H1 (cell line): Measurements from ENCODE around the gene TDRD12.
"Not testable (repeated sequence)": the region's sequence is repeated elsewhere in the genome, so short reads cannot be mapped to it uniquely, and the experiment has no call there.

Experiments
- ASH2L ChIP-seq: fragments of 200-600, 300-600 bp; sonication (generic); IDR thresholded peaks from one replicate; pipeline ENCODE4 v1.7.1; 2017; ENCODE audit warnings: low read length
- CBX5 ChIP-seq: fragments of 300-800, 300-1000 bp; sonication (generic); IDR thresholded peaks from 2 replicates; pipeline ENCODE4 v1.7.1; 2016; ENCODE audit warnings: antibody characterized with exemption, low read length, low read depth
- CHD1 ChIP-seq: IDR thresholded peaks from 2 replicates; pipeline ENCODE4 v1.6.1; 2012; ENCODE audit warnings: low read depth, low read length, improper control_type of control experiment
- CTBP2 ChIP-seq: IDR thresholded peaks from 2 replicates; pipeline ENCODE4 v1.7.0; 2011; ENCODE audit warnings: borderline replicate concordance, mild to moderate bottlenecking, moderate library complexity, mixed read lengths, low read length; ENCODE audit not compliant: insufficient read depth, insufficient read length
- EZH2 ChIP-seq: fragments of 200-600 bp; sonication (generic); IDR thresholded peaks from 2 replicates; pipeline ENCODE4 v1.7.1; 2012; ENCODE audit warnings: low read depth, mild to moderate bottlenecking, moderate library complexity, low read length, inconsistent platforms; ENCODE audit not compliant: severe bottlenecking
- MAFK ChIP-seq: IDR thresholded peaks from 2 replicates; pipeline ENCODE4 v1.6.1; 2012; ENCODE audit warnings: low read depth, mild to moderate bottlenecking, improper control_type of control experiment, low read length
- POLR2A ChIP-seq, 2 experiments: IDR thresholded peaks; 1 replicate in 1 of 2; 2 replicates in 1 of 2; pipeline ENCODE4 v1.6.1; 2011; ENCODE audit warnings: low read depth in 2 of 2, low read length in 2 of 2, mild to moderate bottlenecking in 2 of 2; ENCODE audit errors: control extremely low read depth in 1 of 2
- POLR2AphosphoS5 ChIP-seq: IDR thresholded peaks from 2 replicates; pipeline ENCODE4 v1.6.1; 2011; ENCODE audit warnings: low read depth, low read length
- RAD21 ChIP-seq, 2 experiments: IDR thresholded peaks in 1 of 2; conservative IDR thresholded peaks in 1 of 2; 2 replicates each; pipeline ENCODE4 v1.6.1; 2011; ENCODE audit warnings: low read depth in 2 of 2, low read length in 2 of 2, improper control_type of control experiment in 1 of 2, inconsistent platforms in 1 of 2, mild to moderate bottlenecking in 1 of 2, moderate library complexity in 1 of 2
- SIN3A ChIP-seq, 2 experiments: IDR thresholded peaks in 1 of 2; conservative IDR thresholded peaks in 1 of 2; 2 replicates each; pipeline ENCODE4 v1.6.1; 2011 to 2012; ENCODE audit warnings: low read length in 2 of 2, improper control_type of control experiment in 1 of 2, low read depth in 1 of 2, mild to moderate bottlenecking in 1 of 2
- TEAD4 ChIP-seq: IDR thresholded peaks from 2 replicates; pipeline ENCODE4 v1.6.1; 2012; ENCODE audit warnings: low read depth, low read length, inconsistent platforms, mixed read lengths
- TF ChIP-seq, protein P1 (sequence below), 3 experiments: IDR thresholded peaks; 1 replicate in 2 of 3; 2 replicates in 1 of 3; pipeline versions ENCODE4 v1.5.1 to v1.6.1; 2011; ENCODE audit warnings: low read length in 3 of 3, mild to moderate bottlenecking in 3 of 3, inconsistent platforms in 2 of 3, low read depth in 1 of 3, moderate library complexity in 1 of 3; ENCODE audit not compliant: insufficient read depth in 1 of 3; ENCODE audit errors: control extremely low read depth in 1 of 3

DNA sequence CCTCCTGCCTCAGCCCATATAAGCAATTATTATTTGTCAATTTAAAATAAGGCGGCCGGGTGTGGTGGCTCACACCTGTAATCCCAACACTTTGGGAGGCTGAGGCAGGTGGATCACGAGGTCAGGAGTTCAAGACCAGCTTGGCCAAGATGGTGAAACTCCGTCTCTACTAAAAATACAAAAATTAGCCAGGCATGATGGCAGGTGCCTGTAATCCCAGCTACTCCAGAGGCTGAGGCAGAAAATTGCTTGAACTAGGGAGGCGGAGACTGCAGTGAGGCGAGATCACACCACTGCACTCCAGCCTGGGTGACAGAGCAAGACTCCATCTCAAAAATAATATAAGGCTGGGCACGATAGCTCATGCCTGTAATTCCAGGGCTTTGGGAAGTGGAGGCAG, 137.3 kb downstream of the TDRD12 start:
- TF ChIP-seq, protein P1, sequence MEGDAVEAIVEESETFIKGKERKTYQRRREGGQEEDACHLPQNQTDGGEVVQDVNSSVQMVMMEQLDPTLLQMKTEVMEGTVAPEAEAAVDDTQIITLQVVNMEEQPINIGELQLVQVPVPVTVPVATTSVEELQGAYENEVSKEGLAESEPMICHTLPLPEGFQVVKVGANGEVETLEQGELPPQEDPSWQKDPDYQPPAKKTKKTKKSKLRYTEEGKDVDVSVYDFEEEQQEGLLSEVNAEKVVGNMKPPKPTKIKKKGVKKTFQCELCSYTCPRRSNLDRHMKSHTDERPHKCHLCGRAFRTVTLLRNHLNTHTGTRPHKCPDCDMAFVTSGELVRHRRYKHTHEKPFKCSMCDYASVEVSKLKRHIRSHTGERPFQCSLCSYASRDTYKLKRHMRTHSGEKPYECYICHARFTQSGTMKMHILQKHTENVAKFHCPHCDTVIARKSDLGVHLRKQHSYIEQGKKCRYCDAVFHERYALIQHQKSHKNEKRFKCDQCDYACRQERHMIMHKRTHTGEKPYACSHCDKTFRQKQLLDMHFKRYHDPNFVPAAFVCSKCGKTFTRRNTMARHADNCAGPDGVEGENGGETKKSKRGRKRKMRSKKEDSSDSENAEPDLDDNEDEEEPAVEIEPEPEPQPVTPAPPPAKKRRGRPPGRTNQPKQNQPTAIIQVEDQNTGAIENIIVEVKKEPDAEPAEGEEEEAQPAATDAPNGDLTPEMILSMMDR (IDR thresholded peaks at IDR 0.05; ENCODE audit: control extremely low read depth in 1 of 3, insufficient read depth in 1 of 3, low read depth in 1 of 3, low read length in 3 of 3) = not testable (repeated sequence)
- TF ChIP-seq CHD1; TEAD4; MAFK; CTBP2; POLR2A (IDR thresholded peaks at IDR 0.05; ENCODE audit: control extremely low read depth in 1 of 2, low read depth in 2 of 2, low read length in 2 of 2); EZH2; SIN3A (conservative IDR thresholded peaks at IDR 0.05 in 1 of 2, IDR thresholded peaks at IDR 0.05 in 1 of 2; ENCODE audit: low read depth in 1 of 2, low read length in 2 of 2); ASH2L; POLR2AphosphoS5; RAD21 (IDR thresholded peaks at IDR 0.05 in 1 of 2, conservative IDR thresholded peaks at IDR 0.05 in 1 of 2; ENCODE audit: low read depth in 2 of 2, low read length in 2 of 2); CBX5: not testable (repeated sequence)
